HepG2 (cell line): ENCODE results near the gene TMEM200A. TPM values are rescaled to one million over a fixed set of nuclear protein-coding genes. Genes with fewer than 3 reads are reported as not detected.
A peak's percentile ranks its signal among the peaks of the same experiment; 100 is the strongest.

Source experiments
- CHD2 ChIP-seq: IDR thresholded peaks from 2 replicates; pipeline ENCODE4 v1.6.1; 2011; ENCODE audit warnings: low read depth, low read length, improper control_type of control experiment
- GPN1 ChIP-seq: sonication (generic); formaldehyde crosslinking; IDR thresholded peaks from 2 replicates; pipeline ENCODE4 v1.5.1; 2020; ENCODE audit warnings: missing genetic modification reagents, borderline replicate concordance
- HNRNPH1 ChIP-seq: fragments of 200-400 bp; formaldehyde crosslinking; optimal IDR thresholded peaks from 2 replicates; pipeline ENCODE3; 2017; ENCODE audit warnings: mild to moderate bottlenecking, low read depth, low read length
- HOXA3 ChIP-seq: sonication (generic); formaldehyde crosslinking; IDR thresholded peaks from 2 replicates; pipeline ENCODE4 v1.5.0; 2020; ENCODE audit warnings: missing genetic modification reagents
- HOXD1 ChIP-seq: sonication (generic); formaldehyde crosslinking; IDR thresholded peaks from 2 replicates; pipeline ENCODE4 v1.5.0; 2020; ENCODE audit warnings: missing genetic modification reagents
- IKZF4 ChIP-seq: sonication (generic); formaldehyde crosslinking; IDR thresholded peaks from 2 replicates; pipeline ENCODE4 v1.5.1; 2020; ENCODE audit warnings: borderline replicate concordance, mild to moderate bottlenecking, low read depth, missing genetic modification reagents; ENCODE audit errors: not compliant biosample characterization
- KDM4B ChIP-seq: sonication (generic); formaldehyde crosslinking; IDR thresholded peaks from 2 replicates; pipeline ENCODE4 v1.4.0; 2020; ENCODE audit warnings: missing genetic modification reagents
- MAFF ChIP-seq: IDR thresholded peaks from 2 replicates; pipeline ENCODE4 v1.6.1; 2011; ENCODE audit warnings: low read depth, low read length, improper control_type of control experiment
- MBNL3 ChIP-seq: fragments of 250-450 bp; sonication (Bioruptor Pico); conservative IDR thresholded peaks from 2 replicates; pipeline ENCODE4 v1.8.0; 2022; ENCODE audit warnings: mild to moderate bottlenecking, inconsistent platforms
- MIXL1 ChIP-seq: IDR thresholded peaks from 2 replicates; pipeline ENCODE4 v1.6.1; 2016
- RBFOX2 ChIP-seq: fragments of 200-400 bp; formaldehyde crosslinking; IDR thresholded peaks from 2 replicates; pipeline ENCODE4 v1.6.1; 2017; ENCODE audit warnings: low read depth, mild to moderate bottlenecking, low read length
- RFXANK ChIP-seq: IDR thresholded peaks from 2 replicates; pipeline ENCODE4 v1.6.1; 2016
- TSC22D2 ChIP-seq: sonication (generic); formaldehyde crosslinking; IDR thresholded peaks from 2 replicates; pipeline ENCODE4 v1.5.1; 2020; ENCODE audit warnings: missing genetic modification reagents, mild to moderate bottlenecking, borderline replicate concordance
- ZFP36L2 ChIP-seq: sonication (generic); formaldehyde crosslinking; IDR thresholded peaks from 2 replicates; pipeline ENCODE4 v1.4.0; 2020; ENCODE audit warnings: missing genetic modification reagents
- ZNF205 ChIP-seq: IDR thresholded peaks from 2 replicates; pipeline ENCODE4 v1.6.1; 2018; ENCODE audit warnings: missing biosample characterization, missing genetic modification reagents
- ZNF335 ChIP-seq: sonication (generic); formaldehyde crosslinking; IDR thresholded peaks from 2 replicates; pipeline ENCODE4 v1.4.0; 2020; ENCODE audit warnings: missing genetic modification reagents
- ZNF589 ChIP-seq: sonication (generic); formaldehyde crosslinking; conservative IDR thresholded peaks from 2 replicates; pipeline ENCODE4 v1.8.0; 2022; ENCODE audit warnings: mild to moderate bottlenecking, moderate library complexity, missing genetic modification reagents
- ZNF768 ChIP-seq: sonication (generic); formaldehyde crosslinking; IDR thresholded peaks from 2 replicates; pipeline ENCODE4 v1.4.0; 2020; ENCODE audit warnings: missing genetic modification reagents
- ZNF816 ChIP-seq: sonication (generic); formaldehyde crosslinking; IDR thresholded peaks from 2 replicates; pipeline ENCODE4 v1.8.0; 2022; ENCODE audit warnings: missing genetic modification reagents, mild to moderate bottlenecking, borderline replicate concordance
- ZSCAN30 ChIP-seq: sonication (generic); formaldehyde crosslinking; IDR thresholded peaks from 2 replicates; pipeline ENCODE4 v1.5.0; 2020; ENCODE audit warnings: mild to moderate bottlenecking, missing genetic modification reagents
- polyA plus RNA-seq, 8 experiments: library from polyadenylated mRNA; depleted of rRNA in 3 of 8; stranded (reverse) in 7 of 8; unstranded in 1 of 8; fragments of >200 nt; fragmentation: Illumina TruSeq in 4 of 8; extraction: Trizol in 4 of 8; gene quantifications; 2 replicates each; pipeline versions ENCODE4 v1.2.1 to v1.2.3, GENCODE V29; 2011 to 2016; ENCODE audit warnings: low read depth in 4 of 8, missing spikeins in 1 of 8, mixed read lengths in 1 of 8; ENCODE audit not compliant: insufficient read depth in 1 of 8
- total RNA-seq, 5 experiments: library from RNA; depleted of rRNA; stranded (reverse); fragments of >200 nt; fragmentation: Illumina TruSeq; extraction: Trizol; gene quantifications; 2 replicates each; pipeline ENCODE4 v1.2.3, GENCODE V29; 2016; ENCODE audit warnings: low read depth in 1 of 5
- TF ChIP-seq, protein P1 (sequence below): sonication (generic); formaldehyde crosslinking; IDR thresholded peaks from 2 replicates; pipeline ENCODE4 v1.4.0; 2020; ENCODE audit warnings: missing genetic modification reagents, low read depth, mild to moderate bottlenecking, borderline replicate concordance
- TF ChIP-seq, protein P2 (sequence below): IDR thresholded peaks from 2 replicates; pipeline ENCODE4 v1.6.1; 2016; ENCODE audit warnings: mild to moderate bottlenecking
- TF ChIP-seq, protein P3 (sequence below): sonication (generic); formaldehyde crosslinking; IDR thresholded peaks from 2 replicates; pipeline ENCODE4 v1.5.0; 2020; ENCODE audit warnings: mild to moderate bottlenecking, missing genetic modification reagents
- TF ChIP-seq, protein P4 (sequence below): sonication (generic); formaldehyde crosslinking; IDR thresholded peaks from 2 replicates; pipeline ENCODE4 v1.5.1; 2020; ENCODE audit warnings: mild to moderate bottlenecking, missing genetic modification reagents, moderate library complexity
- TF ChIP-seq, protein P5 (sequence below): sonication (generic); formaldehyde crosslinking; IDR thresholded peaks from 2 replicates; pipeline ENCODE4 v1.9.0; 2022; ENCODE audit warnings: missing genetic modification reagents, mild to moderate bottlenecking, borderline replicate concordance

Gene TMEM200A
- total and polyA plus RNA-seq, 2 of the 13 experiments (the other 11 are each of a cell fraction or from before 2014, with no cell fraction given) = 0.34 TPM; not detected in 1

DNA sequence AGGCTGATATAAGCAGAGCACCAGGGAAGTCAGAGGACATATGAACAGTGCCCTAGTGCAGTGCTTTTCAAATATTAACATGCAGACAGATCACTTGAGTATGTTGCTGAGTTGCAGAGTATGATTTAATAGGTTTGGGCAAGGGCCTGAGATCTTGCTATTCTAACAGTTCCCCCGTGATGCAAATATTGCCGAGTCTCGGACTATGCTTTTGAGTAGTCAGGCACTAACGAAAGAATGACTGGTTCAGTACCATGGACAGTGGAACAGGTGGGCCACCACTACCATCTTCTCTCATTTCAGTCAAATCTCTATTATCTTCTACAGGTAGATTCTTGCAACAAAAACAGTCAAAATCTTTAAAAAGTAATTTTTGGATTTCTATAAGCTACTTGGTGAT lies 3.7 kb upstream of the TMEM200A start (continued):
- TF ChIP-seq MBNL3 (CRISPR knock-in tag) (no peak), TSC22D2 (CRISPR knock-in tag) (peak; percentile 84), GPN1 (CRISPR knock-in tag) (no peak), ZNF589 (peak; percentile 52; the same call in 1 of the 2 replicates), RBFOX2 (no peak), HOXD1 (CRISPR knock-in tag) (no peak), KDM4B (CRISPR knock-in tag) (no peak), ZNF816 (CRISPR knock-in tag) (peak; percentile 57; the same call in 1 of the 2 replicates), ZSCAN30 (no peak), MAFF (no peak), ZNF205 (CRISPR knock-in tag) (no peak), IKZF4 (CRISPR knock-in tag) (no peak), HNRNPH1 (no peak), ZNF335 (CRISPR knock-in tag) (peak; percentile 75; the same call in 1 of the 2 replicates), ZNF768 (CRISPR knock-in tag) (no peak), CHD2 (no peak), HOXA3 (CRISPR knock-in tag) (no peak), RFXANK (CRISPR knock-in tag) (no peak), ZFP36L2 (CRISPR knock-in tag) (peak; percentile 84; the same call in 1 of the 2 replicates), MIXL1 (0 out of 2 replicates have a peak, but pooled peaks have one; percentile 62)
- TF ChIP-seq, protein P1, sequence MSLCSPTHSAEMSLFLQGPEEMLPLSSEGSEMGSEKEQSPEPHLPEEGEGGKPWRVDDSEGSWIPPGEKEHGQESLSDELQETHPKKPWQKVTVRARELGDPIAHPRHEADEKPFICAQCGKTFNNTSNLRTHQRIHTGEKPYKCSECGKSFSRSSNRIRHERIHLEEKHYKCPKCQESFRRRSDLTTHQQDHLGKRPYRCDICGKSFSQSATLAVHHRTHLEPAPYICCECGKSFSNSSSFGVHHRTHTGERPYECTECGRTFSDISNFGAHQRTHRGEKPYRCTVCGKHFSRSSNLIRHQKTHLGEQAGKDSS (CRISPR knock-in tag) = no peak
- TF ChIP-seq, protein P2, sequence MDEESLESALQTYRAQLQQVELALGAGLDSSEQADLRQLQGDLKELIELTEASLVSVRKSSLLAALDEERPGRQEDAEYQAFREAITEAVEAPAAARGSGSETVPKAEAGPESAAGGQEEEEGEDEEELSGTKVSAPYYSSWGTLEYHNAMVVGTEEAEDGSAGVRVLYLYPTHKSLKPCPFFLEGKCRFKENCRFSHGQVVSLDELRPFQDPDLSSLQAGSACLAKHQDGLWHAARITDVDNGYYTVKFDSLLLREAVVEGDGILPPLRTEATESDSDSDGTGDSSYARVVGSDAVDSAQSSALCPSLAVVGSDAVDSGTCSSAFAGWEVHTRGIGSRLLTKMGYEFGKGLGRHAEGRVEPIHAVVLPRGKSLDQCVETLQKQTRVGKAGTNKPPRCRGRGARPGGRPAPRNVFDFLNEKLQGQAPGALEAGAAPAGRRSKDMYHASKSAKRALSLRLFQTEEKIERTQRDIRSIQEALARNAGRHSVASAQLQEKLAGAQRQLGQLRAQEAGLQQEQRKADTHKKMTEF (CRISPR knock-in tag) = 0 out of 2 replicates have a peak, but pooled peaks have one; percentile 17
- TF ChIP-seq, protein P3, sequence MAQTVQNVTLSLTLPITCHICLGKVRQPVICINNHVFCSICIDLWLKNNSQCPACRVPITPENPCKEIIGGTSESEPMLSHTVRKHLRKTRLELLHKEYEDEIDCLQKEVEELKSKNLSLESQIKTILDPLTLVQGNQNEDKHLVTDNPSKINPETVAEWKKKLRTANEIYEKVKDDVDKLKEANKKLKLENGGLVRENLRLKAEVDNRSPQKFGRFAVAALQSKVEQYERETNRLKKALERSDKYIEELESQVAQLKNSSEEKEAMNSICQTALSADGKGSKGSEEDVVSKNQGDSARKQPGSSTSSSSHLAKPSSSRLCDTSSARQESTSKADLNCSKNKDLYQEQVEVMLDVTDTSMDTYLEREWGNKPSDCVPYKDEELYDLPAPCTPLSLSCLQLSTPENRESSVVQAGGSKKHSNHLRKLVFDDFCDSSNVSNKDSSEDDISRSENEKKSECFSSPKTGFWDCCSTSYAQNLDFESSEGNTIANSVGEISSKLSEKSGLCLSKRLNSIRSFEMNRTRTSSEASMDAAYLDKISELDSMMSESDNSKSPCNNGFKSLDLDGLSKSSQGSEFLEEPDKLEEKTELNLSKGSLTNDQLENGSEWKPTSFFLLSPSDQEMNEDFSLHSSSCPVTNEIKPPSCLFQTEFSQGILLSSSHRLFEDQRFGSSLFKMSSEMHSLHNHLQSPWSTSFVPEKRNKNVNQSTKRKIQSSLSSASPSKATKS (CRISPR knock-in tag) = no peak
- TF ChIP-seq, protein P4, sequence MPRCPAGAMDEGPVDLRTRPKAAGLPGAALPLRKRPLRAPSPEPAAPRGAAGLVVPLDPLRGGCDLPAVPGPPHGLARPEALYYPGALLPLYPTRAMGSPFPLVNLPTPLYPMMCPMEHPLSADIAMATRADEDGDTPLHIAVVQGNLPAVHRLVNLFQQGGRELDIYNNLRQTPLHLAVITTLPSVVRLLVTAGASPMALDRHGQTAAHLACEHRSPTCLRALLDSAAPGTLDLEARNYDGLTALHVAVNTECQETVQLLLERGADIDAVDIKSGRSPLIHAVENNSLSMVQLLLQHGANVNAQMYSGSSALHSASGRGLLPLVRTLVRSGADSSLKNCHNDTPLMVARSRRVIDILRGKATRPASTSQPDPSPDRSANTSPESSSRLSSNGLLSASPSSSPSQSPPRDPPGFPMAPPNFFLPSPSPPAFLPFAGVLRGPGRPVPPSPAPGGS = no peak
- TF ChIP-seq, protein P5, sequence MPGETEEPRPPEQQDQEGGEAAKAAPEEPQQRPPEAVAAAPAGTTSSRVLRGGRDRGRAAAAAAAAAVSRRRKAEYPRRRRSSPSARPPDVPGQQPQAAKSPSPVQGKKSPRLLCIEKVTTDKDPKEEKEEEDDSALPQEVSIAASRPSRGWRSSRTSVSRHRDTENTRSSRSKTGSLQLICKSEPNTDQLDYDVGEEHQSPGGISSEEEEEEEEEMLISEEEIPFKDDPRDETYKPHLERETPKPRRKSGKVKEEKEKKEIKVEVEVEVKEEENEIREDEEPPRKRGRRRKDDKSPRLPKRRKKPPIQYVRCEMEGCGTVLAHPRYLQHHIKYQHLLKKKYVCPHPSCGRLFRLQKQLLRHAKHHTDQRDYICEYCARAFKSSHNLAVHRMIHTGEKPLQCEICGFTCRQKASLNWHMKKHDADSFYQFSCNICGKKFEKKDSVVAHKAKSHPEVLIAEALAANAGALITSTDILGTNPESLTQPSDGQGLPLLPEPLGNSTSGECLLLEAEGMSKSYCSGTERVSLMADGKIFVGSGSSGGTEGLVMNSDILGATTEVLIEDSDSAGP = no peak
